ENCODE results near the gene RIGI.
"Not testable (repeated sequence)": the region's sequence is repeated elsewhere in the genome, so short reads cannot be mapped to it uniquely, and the experiment has no call there.

The RIGI gene

GRCh38 chr9:32526707-32527048 lies 682 bp upstream of the RIGI start:
- DNase-seq (ENCODE audit: low read depth in 2 of 2): no peak

GRCh38 chr9:32525709-32526030 lies 326 bp downstream of the RIGI start:
- DNase-seq (ENCODE audit: low read depth in 2 of 2): no peak

- peak in 1 of 2 donors; percentile 8 for DNase-seq (ENCODE audit: low read depth in 2 of 2)
Observed at GRCh38 chr9:32524892-32525708, 896 bp downstream of the RIGI start.

DNA sequence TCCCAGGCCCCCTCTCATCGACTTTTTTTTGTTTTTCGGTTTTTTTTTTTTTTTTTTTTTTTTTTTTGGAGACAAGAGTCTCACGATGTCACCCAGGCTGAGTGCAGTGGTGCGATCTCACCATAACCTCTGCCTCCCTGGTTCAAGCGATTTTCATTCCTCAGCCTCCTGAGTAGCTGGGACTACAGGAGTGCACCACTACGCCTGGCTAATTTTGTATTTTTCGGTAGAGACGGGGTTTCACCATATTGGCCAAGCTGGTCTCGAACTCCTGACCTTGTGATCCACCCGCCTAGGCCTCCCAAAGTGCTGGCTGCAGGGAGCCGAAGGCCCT lies 1.5 kb downstream of the RIGI start:
- not testable (repeated sequence) for DNase-seq (ENCODE audit: low read depth in 2 of 2)

- DNase-seq (ENCODE audit: low read depth in 2 of 2): no peak
Observed at GRCh38 chr9:32523910-32524309, 2.1 kb downstream of the RIGI start.

DNA sequence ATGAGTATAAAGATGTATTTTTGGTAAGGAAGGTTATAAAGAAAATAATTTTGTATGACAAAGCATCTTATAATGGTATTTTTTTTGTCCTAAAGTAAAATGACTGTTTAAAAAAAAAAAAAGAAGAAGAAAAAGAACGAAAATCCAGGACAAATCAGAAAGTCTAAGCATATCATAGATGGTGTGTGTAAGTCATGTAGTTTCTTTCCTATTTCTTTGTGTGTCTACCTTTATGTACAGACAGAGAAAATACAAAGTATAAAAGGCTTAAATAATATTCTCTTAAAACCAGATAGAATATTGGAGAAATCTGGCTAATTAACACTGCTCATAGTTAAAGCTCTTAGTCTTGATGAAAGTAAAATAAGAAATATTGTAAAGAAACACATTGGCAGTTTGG lies 7.7 kb downstream of the RIGI start:
- DNase-seq (ENCODE audit: low read depth in 2 of 2): no peak

DNA sequence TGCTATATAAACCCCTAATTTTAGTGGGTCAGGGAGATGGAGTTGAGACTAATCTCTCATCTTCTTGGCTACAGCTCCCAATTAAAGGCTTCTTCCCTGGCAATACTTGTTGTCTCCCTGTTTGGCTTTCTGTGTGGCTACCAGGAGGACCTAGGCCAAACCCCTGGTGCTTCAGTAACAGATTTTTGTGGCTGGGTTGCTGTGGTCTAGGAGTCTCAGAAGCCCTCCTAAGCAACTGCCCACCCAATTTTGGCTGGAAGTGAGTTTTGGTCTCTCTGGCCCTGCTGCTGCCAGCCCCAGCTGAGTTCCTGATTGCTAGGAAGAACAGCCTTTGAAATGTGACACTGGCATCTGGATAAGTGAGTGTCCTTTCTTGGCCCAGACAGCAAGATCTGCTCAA lies 9.8 kb downstream of the RIGI start:
- no peak for DNase-seq (ENCODE audit: low read depth in 2 of 2)

DNA sequence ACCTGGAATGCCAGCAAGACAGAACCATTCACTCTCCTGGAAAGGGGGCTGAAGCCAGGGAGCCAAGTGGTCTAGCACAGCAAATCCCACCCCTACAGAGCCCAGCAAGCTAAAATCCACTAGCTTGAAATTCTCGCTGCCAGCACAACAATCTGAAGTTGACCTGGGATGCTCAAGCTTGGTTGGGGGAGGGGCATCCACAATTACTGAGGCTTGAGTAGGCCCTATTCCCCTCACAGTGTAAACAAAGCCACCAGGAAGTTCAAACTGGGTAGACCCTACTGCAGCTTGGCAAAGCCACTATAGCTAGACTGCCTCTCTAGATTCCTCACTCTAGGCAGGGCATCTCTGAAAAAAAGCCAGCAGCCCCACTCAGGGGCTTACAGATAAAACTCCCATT lies 17.3 kb downstream of the RIGI start:
- no peak for DNase-seq (ENCODE audit: low read depth in 2 of 2)

DNA sequence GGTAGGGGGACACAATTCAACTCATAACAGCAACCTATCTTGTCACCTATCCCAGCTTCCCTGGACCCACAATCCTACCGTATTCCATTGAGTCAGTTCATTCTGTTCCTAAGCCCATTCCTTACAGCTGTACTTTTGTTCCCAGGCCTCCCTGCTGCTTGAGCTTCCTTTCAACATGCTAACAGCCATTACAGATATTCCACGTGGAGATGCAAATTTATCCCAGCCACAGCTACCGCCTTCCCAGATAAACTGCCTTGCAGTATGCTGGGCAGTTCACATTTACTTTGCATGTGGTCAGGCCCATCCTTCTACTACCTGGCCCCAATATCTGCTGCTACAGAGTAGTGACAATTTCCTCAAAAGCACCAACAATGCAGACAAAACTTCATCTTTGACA lies 23.0 kb downstream of the RIGI start:
- DNase-seq (ENCODE audit: low read depth in 2 of 2): no peak

GRCh38 chr9:32502464-32502863 lies 23.5 kb downstream of the RIGI start:
- DNase-seq (ENCODE audit: low read depth in 2 of 2): no peak

GRCh38 chr9:32501868-32502267 lies 24.1 kb downstream of the RIGI start:
- no peak for DNase-seq (ENCODE audit: low read depth in 2 of 2)

- DNase-seq (ENCODE audit: low read depth in 2 of 2): no peak
Observed at GRCh38 chr9:32500768-32501167, 25.2 kb downstream of the RIGI start.

DNA sequence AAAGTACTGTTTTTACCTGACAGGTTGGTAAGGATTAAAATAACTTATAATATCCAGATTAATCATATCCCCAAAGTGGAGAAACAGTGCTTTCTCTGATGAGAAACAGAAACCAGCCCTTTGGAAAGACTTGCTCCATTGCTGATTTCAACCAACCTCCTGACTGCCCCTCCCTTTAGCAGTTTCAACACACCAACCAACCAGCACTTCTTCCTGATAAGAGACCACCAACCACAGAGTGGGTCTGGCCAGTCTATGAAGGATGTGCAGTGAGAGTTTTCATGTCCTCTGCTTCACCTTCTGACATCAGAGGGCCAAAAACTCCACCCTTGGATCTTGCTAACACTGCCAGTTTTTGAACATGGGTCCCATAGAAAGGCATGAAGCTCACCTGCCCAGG lies 28.1 kb downstream of the RIGI start:
- DNase-seq (ENCODE audit: low read depth in 2 of 2): no peak

DNA sequence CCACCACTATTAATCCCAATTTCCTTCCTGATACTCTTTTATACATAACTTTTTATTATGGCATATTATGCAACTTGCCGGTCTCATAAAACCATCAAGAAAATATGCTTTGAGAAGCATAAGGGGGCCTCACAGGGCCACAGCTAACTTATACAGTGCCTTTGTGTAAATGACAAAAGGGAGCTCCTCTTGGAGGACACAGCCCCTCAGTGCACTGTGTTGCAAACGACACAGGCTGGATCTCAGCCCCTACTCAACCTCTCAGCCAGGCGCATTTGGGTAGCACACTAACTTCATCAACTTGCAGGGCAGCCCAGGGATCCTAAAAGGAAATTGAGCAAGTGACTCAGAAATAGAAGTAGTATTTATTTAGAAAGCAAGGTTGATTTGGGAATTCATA lies 35.4 kb downstream of the RIGI start:
- no peak for DNase-seq (ENCODE audit: low read depth in 2 of 2)

- no peak for DNase-seq (ENCODE audit: low read depth in 2 of 2)
Observed at GRCh38 chr9:32487981-32488380, 38.0 kb downstream of the RIGI start.

- DNase-seq (ENCODE audit: low read depth in 2 of 2): no peak
Observed at GRCh38 chr9:32486839-32487562, 39.0 kb downstream of the RIGI start.

GRCh38 chr9:32483343-32483742 lies 42.7 kb downstream of the RIGI start:
- no peak for DNase-seq (ENCODE audit: low read depth in 2 of 2)

Measured in stimulated activated CD4-positive, alpha-beta T cell treated with anti-CD3 and anti-CD28 coated beads, Interleukin-4, amount 100 ng/mL, for 48 hours (primary cell).